Ishikawa (cell line): Measurements from ENCODE around the gene MIA.

Source experiments
- CEBPB ChIP-seq: IDR thresholded peaks from 2 replicates; pipeline ENCODE4 v1.6.1; 2012
- CREB1 ChIP-seq: IDR thresholded peaks from 2 replicates; pipeline ENCODE4 v1.6.1; 2012; ENCODE audit warnings: low read depth
- EGR1 ChIP-seq: IDR thresholded peaks from 2 replicates; pipeline ENCODE4 v1.6.1; 2012
- FOXM1 ChIP-seq: IDR thresholded peaks from 2 replicates; pipeline ENCODE4 v1.6.1; 2012; ENCODE audit warnings: low read depth, borderline replicate concordance
- NFIC ChIP-seq: IDR thresholded peaks from 2 replicates; pipeline ENCODE4 v1.6.1; 2012
- RAD21 ChIP-seq: IDR thresholded peaks from 2 replicates; pipeline ENCODE4 v1.6.1; 2012; ENCODE audit warnings: low read depth
- TAF1 ChIP-seq: IDR thresholded peaks from 2 replicates; pipeline ENCODE4 v1.6.1; 2012; ENCODE audit warnings: low read depth, mild to moderate bottlenecking
- TCF12 ChIP-seq: IDR thresholded peaks from 2 replicates; pipeline ENCODE4 v1.6.1; 2012; ENCODE audit warnings: low read depth
- TEAD4 ChIP-seq: IDR thresholded peaks from 2 replicates; pipeline ENCODE4 v1.6.1; 2012
- USF1 ChIP-seq: IDR thresholded peaks from 2 replicates; pipeline ENCODE4 v1.6.1; 2012
- YY1 ChIP-seq: IDR thresholded peaks from 2 replicates; pipeline ENCODE4 v1.6.1; 2012; ENCODE audit warnings: low read depth
- ZBTB7A ChIP-seq: IDR thresholded peaks from 2 replicates; pipeline ENCODE4 v1.6.1; 2012; ENCODE audit warnings: low read depth
- TF ChIP-seq, protein P1 (sequence below): IDR thresholded peaks from 2 replicates; pipeline ENCODE4 v1.6.1; 2012; ENCODE audit warnings: low read depth, mild to moderate bottlenecking
- TF ChIP-seq, protein P2 (sequence below): IDR thresholded peaks from 2 replicates; pipeline ENCODE4 v1.6.1; 2012

MIA gene

GRCh38 chr19:40781140-40781539 lies 5.8 kb downstream of the MIA start:
- TF ChIP-seq, protein P1, sequence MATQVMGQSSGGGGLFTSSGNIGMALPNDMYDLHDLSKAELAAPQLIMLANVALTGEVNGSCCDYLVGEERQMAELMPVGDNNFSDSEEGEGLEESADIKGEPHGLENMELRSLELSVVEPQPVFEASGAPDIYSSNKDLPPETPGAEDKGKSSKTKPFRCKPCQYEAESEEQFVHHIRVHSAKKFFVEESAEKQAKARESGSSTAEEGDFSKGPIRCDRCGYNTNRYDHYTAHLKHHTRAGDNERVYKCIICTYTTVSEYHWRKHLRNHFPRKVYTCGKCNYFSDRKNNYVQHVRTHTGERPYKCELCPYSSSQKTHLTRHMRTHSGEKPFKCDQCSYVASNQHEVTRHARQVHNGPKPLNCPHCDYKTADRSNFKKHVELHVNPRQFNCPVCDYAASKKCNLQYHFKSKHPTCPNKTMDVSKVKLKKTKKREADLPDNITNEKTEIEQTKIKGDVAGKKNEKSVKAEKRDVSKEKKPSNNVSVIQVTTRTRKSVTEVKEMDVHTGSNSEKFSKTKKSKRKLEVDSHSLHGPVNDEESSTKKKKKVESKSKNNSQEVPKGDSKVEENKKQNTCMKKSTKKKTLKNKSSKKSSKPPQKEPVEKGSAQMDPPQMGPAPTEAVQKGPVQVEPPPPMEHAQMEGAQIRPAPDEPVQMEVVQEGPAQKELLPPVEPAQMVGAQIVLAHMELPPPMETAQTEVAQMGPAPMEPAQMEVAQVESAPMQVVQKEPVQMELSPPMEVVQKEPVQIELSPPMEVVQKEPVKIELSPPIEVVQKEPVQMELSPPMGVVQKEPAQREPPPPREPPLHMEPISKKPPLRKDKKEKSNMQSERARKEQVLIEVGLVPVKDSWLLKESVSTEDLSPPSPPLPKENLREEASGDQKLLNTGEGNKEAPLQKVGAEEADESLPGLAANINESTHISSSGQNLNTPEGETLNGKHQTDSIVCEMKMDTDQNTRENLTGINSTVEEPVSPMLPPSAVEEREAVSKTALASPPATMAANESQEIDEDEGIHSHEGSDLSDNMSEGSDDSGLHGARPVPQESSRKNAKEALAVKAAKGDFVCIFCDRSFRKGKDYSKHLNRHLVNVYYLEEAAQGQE: no peak

DNA sequence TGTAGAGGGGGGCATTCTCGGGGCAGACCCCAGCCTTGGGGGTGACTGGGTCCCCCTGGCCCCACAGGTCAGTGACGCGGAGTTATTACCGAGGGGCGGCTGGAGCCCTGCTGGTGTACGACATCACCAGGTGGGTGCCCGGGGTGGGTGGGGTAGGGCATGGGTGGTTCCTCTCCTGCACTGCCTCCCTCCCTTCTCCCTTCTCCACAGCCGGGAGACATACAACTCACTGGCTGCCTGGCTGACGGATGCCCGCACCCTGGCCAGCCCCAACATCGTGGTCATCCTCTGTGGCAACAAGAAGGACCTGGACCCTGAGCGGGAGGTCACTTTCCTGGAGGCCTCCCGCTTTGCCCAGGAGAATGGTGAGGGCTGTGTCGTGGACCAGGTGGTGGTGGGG lies 8.4 kb downstream of the MIA start:
- TF ChIP-seq RAD21: no peak

GRCh38 chr19:40785526-40785925 lies 10.2 kb downstream of the MIA start:
- TF ChIP-seq, protein P2, sequence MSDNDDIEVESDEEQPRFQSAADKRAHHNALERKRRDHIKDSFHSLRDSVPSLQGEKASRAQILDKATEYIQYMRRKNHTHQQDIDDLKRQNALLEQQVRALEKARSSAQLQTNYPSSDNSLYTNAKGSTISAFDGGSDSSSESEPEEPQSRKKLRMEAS: no peak
- TF ChIP-seq TAF1 (no peak), TCF12 (no peak), TEAD4 (no peak), NFIC (no peak), CEBPB (no peak), FOXM1 (no peak), RAD21 (no peak), CREB1 (no peak)
- TF ChIP-seq, protein P1: no peak

DNA sequence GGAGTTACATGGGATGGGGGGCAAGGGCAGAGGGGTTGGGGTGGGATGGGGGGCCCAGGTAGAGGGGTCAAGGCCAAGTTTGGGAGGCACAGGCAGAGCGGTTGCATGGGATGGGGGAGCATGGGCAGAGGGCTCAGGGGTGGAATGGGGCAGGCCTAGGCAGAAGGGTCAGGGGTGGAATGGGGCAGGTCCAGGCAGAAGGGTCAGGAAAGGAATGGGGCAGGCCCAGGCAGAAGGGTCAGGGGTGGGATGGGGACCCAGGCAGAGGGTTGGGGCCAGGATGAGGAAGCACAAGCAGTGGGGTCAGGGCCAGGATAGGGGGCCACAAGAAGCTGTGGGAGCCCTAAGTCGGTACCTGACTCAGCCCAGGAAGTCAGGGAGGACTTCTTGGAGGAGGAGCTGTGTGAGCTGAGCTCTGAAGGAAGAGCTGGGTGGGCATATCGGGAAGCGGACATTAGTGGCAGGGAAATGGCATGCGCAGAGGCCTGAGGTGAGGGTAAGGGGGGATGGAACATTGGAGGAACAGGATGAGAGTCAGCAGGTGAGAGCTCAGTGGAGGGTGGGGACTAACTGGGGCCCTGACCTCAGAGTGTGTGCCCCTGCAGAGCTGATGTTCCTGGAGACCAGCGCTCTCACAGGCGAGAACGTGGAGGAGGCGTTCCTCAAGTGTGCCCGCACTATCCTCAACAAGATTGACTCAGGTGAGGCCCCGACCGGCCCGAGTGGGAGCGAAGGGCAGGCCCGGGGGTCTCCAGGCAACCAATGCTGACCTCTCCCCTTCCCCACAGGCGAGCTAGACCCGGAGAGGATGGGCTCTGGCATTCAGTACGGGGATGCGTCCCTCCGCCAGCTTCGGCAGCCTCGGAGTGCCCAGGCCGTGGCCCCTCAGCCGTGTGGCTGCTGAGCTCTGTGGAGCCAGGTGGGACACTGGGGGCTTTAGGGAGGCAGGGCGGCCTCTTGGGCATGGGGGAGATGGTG lies 11.0 kb downstream of the MIA start:
- no peak for TF ChIP-seq NFIC
- no peak for TF ChIP-seq TEAD4
- TF ChIP-seq TAF1: no peak
- no peak for TF ChIP-seq FOXM1
- no peak for TF ChIP-seq TCF12
- TF ChIP-seq USF1: no peak
- no peak for TF ChIP-seq CEBPB

GRCh38 chr19:40791349-40791748 lies 16.0 kb downstream of the MIA start:
- TF ChIP-seq USF1: no peak
- TF ChIP-seq YY1: no peak

DNA sequence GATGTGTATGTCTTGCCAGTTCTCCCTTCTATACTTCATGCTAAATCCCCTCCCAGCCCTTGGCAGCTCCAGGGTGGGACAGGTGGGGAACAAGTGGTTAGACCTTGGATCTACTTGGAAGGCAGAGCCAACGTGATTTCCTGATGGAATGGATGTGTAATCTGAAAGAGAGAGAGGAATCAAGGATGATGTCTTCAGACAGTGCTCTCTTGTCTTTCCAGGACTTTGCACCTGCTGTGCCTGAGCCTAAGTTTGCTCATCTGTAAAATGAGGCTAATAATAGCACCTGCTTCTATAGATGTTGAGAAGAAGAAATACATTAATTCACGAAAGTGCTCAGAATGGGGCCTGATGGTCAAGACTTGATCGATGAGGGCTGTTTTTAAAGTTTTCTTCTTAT lies 16.7 kb downstream of the MIA start:
- TF ChIP-seq CREB1 (no peak), EGR1 (no peak), FOXM1 (no peak)
- TF ChIP-seq, protein P2: no peak

- no peak for TF ChIP-seq CEBPB
- TF ChIP-seq ZBTB7A: no peak
- no peak for TF ChIP-seq NFIC
Observed at GRCh38 chr19:40797166-40797962, 22.0 kb downstream of the MIA start.
